ENCODE results near the gene METTL5.
"Not testable (repeated sequence)": the region's sequence is repeated elsewhere in the genome, so short reads cannot be mapped to it uniquely, and the experiment has no call there.

GRCh38 chr2:169841625-169842024 lies 16.9 kb upstream of the METTL5 start:
- TF ChIP-seq, protein P1, sequence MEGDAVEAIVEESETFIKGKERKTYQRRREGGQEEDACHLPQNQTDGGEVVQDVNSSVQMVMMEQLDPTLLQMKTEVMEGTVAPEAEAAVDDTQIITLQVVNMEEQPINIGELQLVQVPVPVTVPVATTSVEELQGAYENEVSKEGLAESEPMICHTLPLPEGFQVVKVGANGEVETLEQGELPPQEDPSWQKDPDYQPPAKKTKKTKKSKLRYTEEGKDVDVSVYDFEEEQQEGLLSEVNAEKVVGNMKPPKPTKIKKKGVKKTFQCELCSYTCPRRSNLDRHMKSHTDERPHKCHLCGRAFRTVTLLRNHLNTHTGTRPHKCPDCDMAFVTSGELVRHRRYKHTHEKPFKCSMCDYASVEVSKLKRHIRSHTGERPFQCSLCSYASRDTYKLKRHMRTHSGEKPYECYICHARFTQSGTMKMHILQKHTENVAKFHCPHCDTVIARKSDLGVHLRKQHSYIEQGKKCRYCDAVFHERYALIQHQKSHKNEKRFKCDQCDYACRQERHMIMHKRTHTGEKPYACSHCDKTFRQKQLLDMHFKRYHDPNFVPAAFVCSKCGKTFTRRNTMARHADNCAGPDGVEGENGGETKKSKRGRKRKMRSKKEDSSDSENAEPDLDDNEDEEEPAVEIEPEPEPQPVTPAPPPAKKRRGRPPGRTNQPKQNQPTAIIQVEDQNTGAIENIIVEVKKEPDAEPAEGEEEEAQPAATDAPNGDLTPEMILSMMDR (IDR thresholded peaks at IDR 0.05; ENCODE audit: low read length) = not testable (repeated sequence)
- TF ChIP-seq EZH2 (optimal IDR thresholded peaks at IDR 0.05; ENCODE audit: low read depth, low read length); EZH2phosphoT487 (IDR thresholded peaks at IDR 0.05; ENCODE audit: low read length): not testable (repeated sequence)
